Measurements from ENCODE around the gene HOXD8. TPM values are rescaled to one million over a fixed set of nuclear protein-coding genes. Genes with fewer than 3 reads are reported as not detected.

HOXD8 gene
- total and polyA plus RNA-seq, 8 donors = 0.32 to 2.9 (median 1.8) TPM

- Histone ChIP-seq H3K36me3 (no peaks in the 10 kb centered on the region), H3K9me3 (no peaks in the 10 kb centered on the region), H3K27me3 (peaks cover 98 to 100% of the 10 kb centered on the region in 2 donors), H3K4me1 (peaks cover 0 to 21% of the 10 kb centered on the region in 2 donors), H3K4me3 (no peak overlapping the region), H3K27ac (no peak overlapping the region)
- intact Hi-C loops (cut with DNase I) = no loop called here
- TF ChIP-seq CTCF (IDR thresholded peaks at IDR 0.05) = no peak
- DNase-seq = no peak
- ATAC-seq = no peak
Measured at GRCh38 chr2:176103742-176104315, 25.7 kb upstream of the HOXD8 start.

GRCh38 chr2:176104316-176105077, 25.0 kb upstream of the HOXD8 start:
- H3K36me3 ChIP-seq = no peaks in the 10 kb centered on the region
- H3K4me3 ChIP-seq = no peak overlapping the region
- no peak overlapping the region for H3K27ac ChIP-seq
- H3K27me3 ChIP-seq = peaks cover 98 to 100% of the 10 kb centered on the region in 2 donors
- H3K9me3 ChIP-seq = no peaks in the 10 kb centered on the region
- no peak for TF ChIP-seq CTCF (IDR thresholded peaks at IDR 0.05)
- no peak for ATAC-seq
- peaks cover 0 to 21% of the 10 kb centered on the region in 2 donors for H3K4me1 ChIP-seq
- intact Hi-C loops (cut with DNase I) = no loop called here
- DNase-seq = peak in 1 of 4 donors; percentile 72

GRCh38 chr2:176105078-176105729, 24.3 kb upstream of the HOXD8 start:
- DNase-seq = no peak
- peaks cover 0 to 21% of the 10 kb centered on the region in 2 donors for H3K4me1 ChIP-seq
- no peaks in the 10 kb centered on the region for H3K9me3 ChIP-seq
- H3K27me3 ChIP-seq = peaks cover 98 to 100% of the 10 kb centered on the region in 2 donors
- intact Hi-C loops (cut with DNase I) = no loop called here
- ATAC-seq = no peak
- no peak overlapping the region for H3K4me3 ChIP-seq
- H3K27ac ChIP-seq = no peak overlapping the region
- no peak for TF ChIP-seq CTCF (IDR thresholded peaks at IDR 0.05)
- no peaks in the 10 kb centered on the region for H3K36me3 ChIP-seq

GRCh38 chr2:176105730-176106580, 23.6 kb upstream of the HOXD8 start:
- intact Hi-C loops (cut with DNase I) = no loop called here
- Histone ChIP-seq H3K9me3 (no peaks in the 10 kb centered on the region), H3K4me1 (peaks cover 0 to 21% of the 10 kb centered on the region in 2 donors), H3K4me3 (no peak overlapping the region), H3K27me3 (peaks cover 98 to 100% of the 10 kb centered on the region in 2 donors), H3K27ac (no peak overlapping the region), H3K36me3 (no peaks in the 10 kb centered on the region)
- no peak for TF ChIP-seq CTCF (IDR thresholded peaks at IDR 0.05)
- ATAC-seq = no peak
- no peak for DNase-seq

Measured in left lung (tissue), 10 donors.